ENCODE results near the gene MAP2K1.

Gene MAP2K1

DNA sequence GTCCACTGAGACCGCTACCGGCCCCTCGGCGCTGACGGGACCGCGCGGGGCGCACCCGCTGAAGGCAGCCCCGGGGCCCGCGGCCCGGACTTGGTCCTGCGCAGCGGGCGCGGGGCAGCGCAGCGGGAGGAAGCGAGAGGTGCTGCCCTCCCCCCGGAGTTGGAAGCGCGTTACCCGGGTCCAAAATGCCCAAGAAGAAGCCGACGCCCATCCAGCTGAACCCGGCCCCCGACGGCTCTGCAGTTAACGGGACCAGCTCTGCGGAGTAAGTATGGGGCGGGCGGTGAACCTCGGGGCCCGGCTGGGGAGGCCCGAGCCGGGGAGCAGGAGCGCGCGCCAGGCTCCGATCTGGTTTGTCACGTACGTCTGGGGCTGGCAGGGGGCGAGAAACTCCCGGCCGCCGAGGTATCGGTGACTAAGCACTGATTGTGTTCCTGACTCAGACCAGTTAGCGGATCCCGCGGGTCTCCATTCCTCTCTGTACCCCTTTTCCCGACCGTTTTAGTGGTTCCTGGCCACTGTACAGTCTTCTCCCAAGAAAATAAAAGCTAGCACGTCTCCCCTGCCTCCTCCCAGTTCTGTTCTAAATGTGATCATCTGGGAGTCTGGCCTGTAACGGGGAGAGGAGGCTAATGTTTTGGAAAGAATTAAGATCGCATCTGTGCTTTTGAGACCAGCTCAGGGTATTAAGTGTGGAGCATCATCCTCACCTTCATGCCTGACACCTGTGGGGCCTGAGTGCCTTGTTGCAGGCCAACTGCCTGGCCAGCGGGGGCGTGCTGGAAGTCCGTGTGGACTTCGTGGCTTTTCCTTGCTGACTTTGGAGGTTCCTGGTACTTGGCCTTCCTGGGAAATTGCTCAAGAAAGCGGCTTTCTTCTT lies 691 bp downstream of the MAP2K1 start:
- H3K27ac ChIP-seq (replicated peaks) = peak overlapping the region; percentile 75
- peak in 1 of 2 experiments; percentile 47 for DNase-seq (ENCODE audit: low read depth in 1 of 2, low spot score in 1 of 2)

DNA sequence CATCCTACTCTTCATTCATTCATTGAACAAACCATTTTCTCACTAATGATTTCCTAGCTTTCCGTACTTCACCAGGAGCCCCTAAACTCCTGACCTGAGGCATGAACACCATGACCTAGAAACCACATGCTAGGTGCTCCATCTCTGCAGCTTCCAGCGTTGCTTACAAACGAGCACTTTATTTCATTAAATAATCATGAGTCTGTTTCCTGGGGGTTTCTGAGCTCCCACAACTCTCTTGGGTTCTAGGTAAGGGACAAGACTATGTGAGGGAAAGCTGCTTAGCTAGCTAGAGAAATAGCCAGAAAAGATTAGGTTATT lies 1.3 kb downstream of the MAP2K1 start:
- Histone ChIP-seq H3K27me3 (ENCODE audit: insufficient read depth, poor library complexity, severe bottlenecking) (no peaks in the 10 kb centered on the region), H3K27ac (replicated peaks) (no peak overlapping the region), H3K4me3 (replicated peaks; ENCODE audit: insufficient read depth, low read length) (peak overlapping the region; percentile 81)
- no peak for TF ChIP-seq GABPA (IDR thresholded peaks at IDR 0.05; ENCODE audit: low read depth)
- DNase-seq (ENCODE audit: low read depth in 1 of 2, low spot score in 1 of 2) = no peak

More for the DNA sequence above, 691 bp downstream of the MAP2K1 start:
- Histone ChIP-seq H3K4me3 (replicated peaks; ENCODE audit: insufficient read depth, low read length) (peak overlapping the region; percentile 81), H3K27me3 (ENCODE audit: insufficient read depth, poor library complexity, severe bottlenecking) (no peaks in the 10 kb centered on the region)
- TF ChIP-seq, protein P1, sequence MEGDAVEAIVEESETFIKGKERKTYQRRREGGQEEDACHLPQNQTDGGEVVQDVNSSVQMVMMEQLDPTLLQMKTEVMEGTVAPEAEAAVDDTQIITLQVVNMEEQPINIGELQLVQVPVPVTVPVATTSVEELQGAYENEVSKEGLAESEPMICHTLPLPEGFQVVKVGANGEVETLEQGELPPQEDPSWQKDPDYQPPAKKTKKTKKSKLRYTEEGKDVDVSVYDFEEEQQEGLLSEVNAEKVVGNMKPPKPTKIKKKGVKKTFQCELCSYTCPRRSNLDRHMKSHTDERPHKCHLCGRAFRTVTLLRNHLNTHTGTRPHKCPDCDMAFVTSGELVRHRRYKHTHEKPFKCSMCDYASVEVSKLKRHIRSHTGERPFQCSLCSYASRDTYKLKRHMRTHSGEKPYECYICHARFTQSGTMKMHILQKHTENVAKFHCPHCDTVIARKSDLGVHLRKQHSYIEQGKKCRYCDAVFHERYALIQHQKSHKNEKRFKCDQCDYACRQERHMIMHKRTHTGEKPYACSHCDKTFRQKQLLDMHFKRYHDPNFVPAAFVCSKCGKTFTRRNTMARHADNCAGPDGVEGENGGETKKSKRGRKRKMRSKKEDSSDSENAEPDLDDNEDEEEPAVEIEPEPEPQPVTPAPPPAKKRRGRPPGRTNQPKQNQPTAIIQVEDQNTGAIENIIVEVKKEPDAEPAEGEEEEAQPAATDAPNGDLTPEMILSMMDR (IDR thresholded peaks at IDR 0.05; ENCODE audit: insufficient read depth, low read length) = no peak
- TF ChIP-seq GABPA (IDR thresholded peaks at IDR 0.05; ENCODE audit: low read depth) (no peak), POLR2AphosphoS5 (IDR thresholded peaks at IDR 0.05; ENCODE audit: low read depth) (no peak), SPI1 (IDR thresholded peaks at IDR 0.05; ENCODE audit: borderline replicate concordance, low read depth) (no peak)
- TF ChIP-seq, protein P2, sequence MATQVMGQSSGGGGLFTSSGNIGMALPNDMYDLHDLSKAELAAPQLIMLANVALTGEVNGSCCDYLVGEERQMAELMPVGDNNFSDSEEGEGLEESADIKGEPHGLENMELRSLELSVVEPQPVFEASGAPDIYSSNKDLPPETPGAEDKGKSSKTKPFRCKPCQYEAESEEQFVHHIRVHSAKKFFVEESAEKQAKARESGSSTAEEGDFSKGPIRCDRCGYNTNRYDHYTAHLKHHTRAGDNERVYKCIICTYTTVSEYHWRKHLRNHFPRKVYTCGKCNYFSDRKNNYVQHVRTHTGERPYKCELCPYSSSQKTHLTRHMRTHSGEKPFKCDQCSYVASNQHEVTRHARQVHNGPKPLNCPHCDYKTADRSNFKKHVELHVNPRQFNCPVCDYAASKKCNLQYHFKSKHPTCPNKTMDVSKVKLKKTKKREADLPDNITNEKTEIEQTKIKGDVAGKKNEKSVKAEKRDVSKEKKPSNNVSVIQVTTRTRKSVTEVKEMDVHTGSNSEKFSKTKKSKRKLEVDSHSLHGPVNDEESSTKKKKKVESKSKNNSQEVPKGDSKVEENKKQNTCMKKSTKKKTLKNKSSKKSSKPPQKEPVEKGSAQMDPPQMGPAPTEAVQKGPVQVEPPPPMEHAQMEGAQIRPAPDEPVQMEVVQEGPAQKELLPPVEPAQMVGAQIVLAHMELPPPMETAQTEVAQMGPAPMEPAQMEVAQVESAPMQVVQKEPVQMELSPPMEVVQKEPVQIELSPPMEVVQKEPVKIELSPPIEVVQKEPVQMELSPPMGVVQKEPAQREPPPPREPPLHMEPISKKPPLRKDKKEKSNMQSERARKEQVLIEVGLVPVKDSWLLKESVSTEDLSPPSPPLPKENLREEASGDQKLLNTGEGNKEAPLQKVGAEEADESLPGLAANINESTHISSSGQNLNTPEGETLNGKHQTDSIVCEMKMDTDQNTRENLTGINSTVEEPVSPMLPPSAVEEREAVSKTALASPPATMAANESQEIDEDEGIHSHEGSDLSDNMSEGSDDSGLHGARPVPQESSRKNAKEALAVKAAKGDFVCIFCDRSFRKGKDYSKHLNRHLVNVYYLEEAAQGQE (IDR thresholded peaks at IDR 0.05; ENCODE audit: insufficient replicate concordance, low read depth) = no peak

DNA sequence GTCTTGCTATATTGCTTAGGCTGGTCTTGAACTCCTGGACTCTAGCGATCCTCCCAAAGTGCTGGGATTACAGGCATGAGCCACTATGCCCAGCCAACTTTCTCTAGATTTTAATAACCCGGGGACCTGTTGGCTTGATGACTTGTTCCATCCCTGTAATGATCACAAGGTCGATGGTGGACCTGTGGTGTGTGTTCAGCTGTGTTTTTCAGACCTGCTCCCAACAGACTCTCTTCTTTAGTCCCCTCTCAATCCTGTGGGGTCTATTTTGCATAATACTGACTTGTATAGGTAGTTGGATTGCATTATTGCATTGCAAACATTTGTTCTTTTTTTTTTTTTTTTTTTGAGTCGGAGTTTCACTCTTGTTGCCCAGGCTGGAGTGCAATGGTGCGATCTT lies 1.9 kb downstream of the MAP2K1 start:
- no peak overlapping the region for H3K27ac ChIP-seq (replicated peaks)
- H3K27me3 ChIP-seq (ENCODE audit: insufficient read depth, poor library complexity, severe bottlenecking) = no peaks in the 10 kb centered on the region
- DNase-seq (ENCODE audit: low read depth in 1 of 2, low spot score in 1 of 2) = no peak
- no peak overlapping the region for H3K4me3 ChIP-seq (replicated peaks; ENCODE audit: insufficient read depth, low read length)
- TF ChIP-seq, protein P1 (IDR thresholded peaks at IDR 0.05; ENCODE audit: insufficient read depth, low read length) = no peak
- TF ChIP-seq, protein P2 (IDR thresholded peaks at IDR 0.05; ENCODE audit: insufficient replicate concordance, low read depth) = no peak
- TF ChIP-seq POLR2AphosphoS5 (IDR thresholded peaks at IDR 0.05; ENCODE audit: low read depth) = no peak
- no peak for TF ChIP-seq SPI1 (IDR thresholded peaks at IDR 0.05; ENCODE audit: borderline replicate concordance, low read depth)
- no peak for TF ChIP-seq GABPA (IDR thresholded peaks at IDR 0.05; ENCODE audit: low read depth)

DNA sequence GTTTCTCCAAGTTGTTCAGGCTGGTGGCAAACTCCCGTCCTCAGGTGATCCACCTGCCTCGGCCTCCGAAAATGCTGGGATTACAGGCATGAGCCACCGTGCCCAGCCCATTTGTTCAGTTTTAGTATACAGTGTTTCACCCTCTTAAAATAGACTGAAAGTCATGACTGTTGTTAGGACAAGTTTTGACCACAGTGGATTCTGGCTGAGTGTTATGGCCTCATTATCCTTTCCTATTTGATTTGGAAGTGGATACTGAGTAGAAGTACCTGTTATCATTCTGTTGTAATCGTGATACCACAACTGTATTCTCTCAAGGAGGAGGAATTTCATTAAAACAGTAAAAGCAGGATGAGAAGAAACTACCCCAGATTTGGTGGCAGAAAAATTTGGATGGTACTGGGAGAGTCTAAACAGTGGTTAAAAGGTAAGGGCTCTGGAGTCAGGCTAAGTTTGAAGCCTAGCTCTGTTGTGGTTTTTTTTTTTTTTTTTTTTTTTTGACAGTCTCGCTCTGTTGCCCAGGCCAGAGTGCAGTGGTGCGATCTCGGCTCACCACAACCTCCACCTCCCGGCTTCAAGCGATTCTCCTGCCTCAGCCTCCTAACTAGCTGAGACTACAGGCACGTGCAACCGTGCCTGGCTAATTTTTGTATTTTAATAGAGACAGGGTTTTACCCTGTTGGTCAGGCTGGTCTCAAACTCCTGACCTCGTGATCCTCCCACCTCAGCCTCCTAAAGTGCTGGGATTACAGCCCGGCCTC lies 2.6 kb downstream of the MAP2K1 start:
- no peak for DNase-seq (ENCODE audit: low read depth in 1 of 2, low spot score in 1 of 2)
- Histone ChIP-seq H3K4me3 (replicated peaks; ENCODE audit: insufficient read depth, low read length) (no peak overlapping the region), H3K27ac (replicated peaks) (no peak overlapping the region)

More for the DNA sequence above, 2.6 kb downstream of the MAP2K1 start:
- H3K27me3 ChIP-seq (ENCODE audit: insufficient read depth, poor library complexity, severe bottlenecking) = no peaks in the 10 kb centered on the region
- TF ChIP-seq, protein P1 (IDR thresholded peaks at IDR 0.05; ENCODE audit: insufficient read depth, low read length) = no peak
- TF ChIP-seq, protein P2 (IDR thresholded peaks at IDR 0.05; ENCODE audit: insufficient replicate concordance, low read depth) = no peak
- no peak for TF ChIP-seq GABPA (IDR thresholded peaks at IDR 0.05; ENCODE audit: low read depth)
- TF ChIP-seq SPI1 (IDR thresholded peaks at IDR 0.05; ENCODE audit: borderline replicate concordance, low read depth) = no peak
- no peak for TF ChIP-seq POLR2AphosphoS5 (IDR thresholded peaks at IDR 0.05; ENCODE audit: low read depth)

Data from HL-60 (cell line).